Mammary epithelial cell (primary cell): ENCODE results near the gene OTUD1.

Experiments
- CTCF ChIP-seq, 2 donors: IDR thresholded peaks in 1 of 2; conservative IDR thresholded peaks in 1 of 2; 2 replicates each; pipeline ENCODE4 v1.5.1; 2011 to 2012; ENCODE audit warnings: inconsistent platforms in 2 of 2, low read length in 2 of 2, mild to moderate bottlenecking in 2 of 2, control low read depth in 1 of 2, low read depth in 1 of 2; ENCODE audit not compliant: insufficient read depth in 1 of 2; ENCODE audit errors: extremely low read depth in 1 of 2
- EZH2 ChIP-seq: IDR thresholded peaks from 2 replicates; pipeline ENCODE4 v1.6.1; 2012; ENCODE audit warnings: low read length, inconsistent platforms, borderline replicate concordance

GRCh38 chr10:23391821-23392220 lies 47.1 kb upstream of the OTUD1 start:
- no peak for TF ChIP-seq CTCF (conservative IDR thresholded peaks at IDR 0.05 in 1 of 2, IDR thresholded peaks at IDR 0.05 in 1 of 2; ENCODE audit: extremely low read depth in 1 of 2, insufficient read depth in 1 of 2, low read depth in 1 of 2, low read length in 2 of 2)
- no peak for TF ChIP-seq EZH2
